ENCODE measurements around the gene NIP7. TPM values are rescaled to one million over a fixed set of nuclear protein-coding genes. Genes with fewer than 3 reads are reported as not detected.
"Not testable (repeated sequence)": the region's sequence is repeated elsewhere in the genome, so short reads cannot be mapped to it uniquely, and the experiment has no call there.

NIP7 gene
- total and polyA plus RNA-seq, 2 donors, result 23.1 to 23.5 TPM

DNA sequence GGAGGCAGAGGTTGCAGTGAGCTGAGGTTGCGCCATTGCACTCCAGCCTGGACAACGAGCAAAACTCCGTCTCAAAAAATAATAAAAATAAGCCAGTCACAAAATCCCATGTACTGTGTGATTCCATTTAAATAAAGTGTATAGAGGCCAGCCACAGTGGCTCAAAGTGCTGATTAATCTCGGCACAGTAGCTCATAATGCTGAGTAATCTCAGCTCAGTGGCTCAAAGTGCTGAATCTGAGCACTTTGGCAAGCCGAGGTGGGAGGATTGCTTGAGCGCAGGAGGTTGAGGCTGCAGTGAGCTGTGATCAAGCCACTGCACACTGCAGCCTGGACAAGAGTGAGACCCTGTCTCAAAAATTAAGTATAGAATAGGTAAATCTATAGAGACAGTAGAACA, 7.1 kb downstream of the NIP7 start:
- no peak overlapping the region for H3K4me3 ChIP-seq (ENCODE audit: low read length in 2 of 2)
- 90% methylated on average over 6 of the region's 6 CpGs for WGBS
- H3K27me3 ChIP-seq (ENCODE audit: control insufficient read depth in 2 of 2, insufficient read depth in 1 of 2, low read length in 1 of 2), result no peaks in the 10 kb centered on the region
- no peaks in the 10 kb centered on the region for H3K9me3 ChIP-seq (ENCODE audit: control insufficient read depth in 2 of 2, insufficient read depth in 1 of 2, low read length in 1 of 2)
- no peak overlapping the region for H3K27ac ChIP-seq (ENCODE audit: low read depth in 1 of 2, low read length in 1 of 2)
- DNase-seq (ENCODE audit: low read depth in 6 of 9, low spot score in 9 of 9), result no peak
- H3K36me3 ChIP-seq (ENCODE audit: control insufficient read depth in 2 of 2, insufficient read depth in 2 of 2, low read length in 1 of 2), result peaks cover 18 to 29% of the 10 kb centered on the region in 2 donors
- no peaks in the 10 kb centered on the region for H3K4me1 ChIP-seq (ENCODE audit: control insufficient read depth in 2 of 2, insufficient read depth in 2 of 2, low read length in 2 of 2)

GRCh38 chr16:69348222-69348621, 8.7 kb downstream of the NIP7 start:
- H3K9me3 ChIP-seq (ENCODE audit: control insufficient read depth in 2 of 2, insufficient read depth in 1 of 2, low read length in 1 of 2), result no peaks in the 10 kb centered on the region
- WGBS, result over 99% methylated on average over 6 of the region's 6 CpGs
- no peaks in the 10 kb centered on the region for H3K4me1 ChIP-seq (ENCODE audit: control insufficient read depth in 2 of 2, insufficient read depth in 2 of 2, low read length in 2 of 2)
- no peak overlapping the region for H3K4me3 ChIP-seq (ENCODE audit: low read length in 2 of 2)
- H3K36me3 ChIP-seq (ENCODE audit: control insufficient read depth in 2 of 2, insufficient read depth in 2 of 2, low read length in 1 of 2), result peaks cover 22 to 29% of the 10 kb centered on the region in 2 donors
- H3K27me3 ChIP-seq (ENCODE audit: control insufficient read depth in 2 of 2, insufficient read depth in 1 of 2, low read length in 1 of 2), result no peaks in the 10 kb centered on the region
- H3K27ac ChIP-seq (ENCODE audit: low read depth in 1 of 2, low read length in 1 of 2), result no peak overlapping the region
- DNase-seq (ENCODE audit: low read depth in 6 of 9, low spot score in 9 of 9), result no peak

- H3K36me3 ChIP-seq (ENCODE audit: control insufficient read depth in 2 of 2, insufficient read depth in 2 of 2, low read length in 1 of 2), result peaks cover 18 to 25% of the 10 kb centered on the region in 2 donors
- WGBS, result 99% methylated on average over 10 of the region's 10 CpGs
- no peaks in the 10 kb centered on the region for H3K27me3 ChIP-seq (ENCODE audit: control insufficient read depth in 2 of 2, insufficient read depth in 1 of 2, low read length in 1 of 2)
Measured at GRCh38 chr16:69349536-69349935, 10.0 kb downstream of the NIP7 start.

GRCh38 chr16:69350536-69351133, 11.1 kb downstream of the NIP7 start:
- H3K27ac ChIP-seq (ENCODE audit: low read depth in 1 of 2, low read length in 1 of 2), result no peak overlapping the region
- DNase-seq (ENCODE audit: low read depth in 6 of 9, low spot score in 9 of 9), result no peak
- 98% methylated on average over 6 of the region's 6 CpGs for WGBS
- peaks cover 24 to 31% of the 10 kb centered on the region in 2 donors for H3K36me3 ChIP-seq (ENCODE audit: control insufficient read depth in 2 of 2, insufficient read depth in 2 of 2, low read length in 1 of 2)
- H3K4me1 ChIP-seq (ENCODE audit: control insufficient read depth in 2 of 2, insufficient read depth in 2 of 2, low read length in 2 of 2), result no peaks in the 10 kb centered on the region
- H3K27me3 ChIP-seq (ENCODE audit: control insufficient read depth in 2 of 2, insufficient read depth in 1 of 2, low read length in 1 of 2), result no peaks in the 10 kb centered on the region
- no peaks in the 10 kb centered on the region for H3K9me3 ChIP-seq (ENCODE audit: control insufficient read depth in 2 of 2, insufficient read depth in 1 of 2, low read length in 1 of 2)
- no peak overlapping the region for H3K4me3 ChIP-seq (ENCODE audit: low read length in 2 of 2)

More at GRCh38 chr16:69349536-69349935, 10.0 kb downstream of the NIP7 start:
- Histone ChIP-seq H3K4me3 (ENCODE audit: low read length in 2 of 2) (no peak overlapping the region), H3K4me1 (ENCODE audit: control insufficient read depth in 2 of 2, insufficient read depth in 2 of 2, low read length in 2 of 2) (no peaks in the 10 kb centered on the region), H3K27ac (ENCODE audit: low read depth in 1 of 2, low read length in 1 of 2) (no peak overlapping the region), H3K9me3 (ENCODE audit: control insufficient read depth in 2 of 2, insufficient read depth in 1 of 2, low read length in 1 of 2) (no peaks in the 10 kb centered on the region)
- no peak for DNase-seq (ENCODE audit: low read depth in 6 of 9, low spot score in 9 of 9)

DNA sequence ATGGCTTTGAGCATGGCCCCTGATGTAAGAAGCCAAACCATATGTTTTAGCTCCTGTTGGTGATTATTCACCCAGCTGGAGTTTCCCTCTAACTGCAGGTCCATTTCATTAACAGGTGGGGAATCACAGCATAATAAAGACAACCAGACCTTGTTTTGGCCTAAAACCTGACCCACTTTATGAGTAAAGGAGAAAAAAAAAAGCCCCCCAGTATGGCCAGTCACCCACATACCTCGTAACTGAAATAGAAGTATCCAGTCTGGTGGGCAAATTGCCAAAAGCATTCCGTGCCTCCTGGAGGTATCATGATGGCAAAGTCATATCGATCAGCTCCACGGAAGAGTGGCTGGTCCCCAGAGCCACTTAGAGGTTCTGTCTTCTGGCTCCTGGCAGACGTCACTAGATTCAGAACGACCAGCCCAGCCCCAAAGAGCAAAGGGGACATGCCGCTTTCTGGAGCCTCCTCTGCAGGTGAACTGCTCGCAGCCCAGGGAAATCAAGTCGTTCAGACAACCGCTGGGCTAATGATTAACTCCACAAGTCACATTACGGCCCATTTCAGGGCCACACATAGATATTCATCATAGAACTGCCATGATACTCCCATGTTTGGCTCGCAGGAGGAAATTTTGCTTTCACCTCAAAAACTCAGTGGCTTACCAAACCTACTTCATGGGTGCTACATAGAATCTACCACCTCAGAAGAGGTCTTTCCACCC, 11.9 kb downstream of the NIP7 start, which contains the start of gene TMED6:
TSS of gene TMED6 (minus strand) at position 478 of the 719 bp plus-strand sequence. CDS start at position 445, 33 bp downstream.
- no peak within 1 kb of the TSS for H3K27ac ChIP-seq (ENCODE audit: low read depth in 1 of 2, low read length in 1 of 2)
- peaks cover 33 to 34% of the 10 kb centered on the region in 2 donors for H3K36me3 ChIP-seq (ENCODE audit: control insufficient read depth in 2 of 2, insufficient read depth in 2 of 2, low read length in 1 of 2)
- H3K27me3 ChIP-seq (ENCODE audit: control insufficient read depth in 2 of 2, insufficient read depth in 1 of 2, low read length in 1 of 2), result no peaks in the 10 kb centered on the region
- no peaks in the 10 kb centered on the region for H3K9me3 ChIP-seq (ENCODE audit: control insufficient read depth in 2 of 2, insufficient read depth in 1 of 2, low read length in 1 of 2)
- DNase-seq (ENCODE audit: low read depth in 6 of 9, low spot score in 9 of 9), result no peak
- WGBS, result 98% methylated on average over 12 of the region's 12 CpGs
- H3K4me3 ChIP-seq (ENCODE audit: low read length in 2 of 2), result no peak within 1 kb of the TSS
- no peaks in the 10 kb centered on the region for H3K4me1 ChIP-seq (ENCODE audit: control insufficient read depth in 2 of 2, insufficient read depth in 2 of 2, low read length in 2 of 2)

GRCh38 chr16:69360070-69360469, 20.5 kb downstream of the NIP7 start:
- H3K4me3 ChIP-seq (ENCODE audit: low read length in 2 of 2); DNase-seq (ENCODE audit: low read depth in 6 of 9, low spot score in 9 of 9); H3K27ac ChIP-seq (ENCODE audit: low read depth in 1 of 2, low read length in 1 of 2); H3K4me1 ChIP-seq (ENCODE audit: control insufficient read depth in 2 of 2, insufficient read depth in 2 of 2, low read length in 2 of 2); H3K27me3 ChIP-seq (ENCODE audit: control insufficient read depth in 2 of 2, insufficient read depth in 1 of 2, low read length in 1 of 2); H3K9me3 ChIP-seq (ENCODE audit: control insufficient read depth in 2 of 2, insufficient read depth in 1 of 2, low read length in 1 of 2): not testable (repeated sequence)
- WGBS, result over 99% methylated on average over 9 of the region's 9 CpGs
- peaks cover 35 to 53% of the 10 kb centered on the region in 2 donors for H3K36me3 ChIP-seq (ENCODE audit: control insufficient read depth in 2 of 2, insufficient read depth in 2 of 2, low read length in 1 of 2)

- peaks cover 51 to 66% of the 10 kb centered on the region in 2 donors for H3K36me3 ChIP-seq (ENCODE audit: control insufficient read depth in 2 of 2, insufficient read depth in 2 of 2, low read length in 1 of 2)
- DNase-seq (ENCODE audit: low read depth in 6 of 9, low spot score in 9 of 9), result no peak
- 96% methylated on average over 5 of the region's 5 CpGs for WGBS
- H3K4me1 ChIP-seq (ENCODE audit: control insufficient read depth in 2 of 2, insufficient read depth in 2 of 2, low read length in 2 of 2), result no peaks in the 10 kb centered on the region
- H3K4me3 ChIP-seq (ENCODE audit: low read length in 2 of 2), result no peak overlapping the region
- no peaks in the 10 kb centered on the region for H3K9me3 ChIP-seq (ENCODE audit: control insufficient read depth in 2 of 2, insufficient read depth in 1 of 2, low read length in 1 of 2)
- no peak overlapping the region for H3K27ac ChIP-seq (ENCODE audit: low read depth in 1 of 2, low read length in 1 of 2)
- H3K27me3 ChIP-seq (ENCODE audit: control insufficient read depth in 2 of 2, insufficient read depth in 1 of 2, low read length in 1 of 2), result no peaks in the 10 kb centered on the region
Measured at GRCh38 chr16:69363281-69363717, 23.7 kb downstream of the NIP7 start.

DNA sequence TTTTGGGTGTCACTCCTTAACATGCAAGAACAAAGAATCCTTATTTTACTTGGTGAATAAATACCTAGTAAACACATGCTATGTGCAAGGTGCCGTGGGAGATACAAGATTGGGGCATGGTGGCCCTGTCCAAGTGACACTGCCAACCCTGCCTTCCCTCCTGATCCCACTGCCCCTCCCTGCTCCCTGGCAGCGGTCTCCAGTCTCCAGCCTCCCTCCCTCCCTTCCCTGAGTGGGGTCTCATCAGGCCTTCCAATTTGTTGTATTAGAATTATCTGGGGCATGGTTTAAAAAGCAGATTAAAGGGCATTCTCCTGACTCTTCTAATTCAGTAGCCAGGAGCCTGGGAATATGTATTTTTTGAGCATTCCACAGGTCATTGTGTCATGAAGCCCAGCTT, 24.5 kb downstream of the NIP7 start:
- 97% methylated on average over 2 of the region's 2 CpGs for WGBS
- Histone ChIP-seq H3K9me3 (ENCODE audit: control insufficient read depth in 2 of 2, insufficient read depth in 1 of 2, low read length in 1 of 2) (no peaks in the 10 kb centered on the region), H3K36me3 (ENCODE audit: control insufficient read depth in 2 of 2, insufficient read depth in 2 of 2, low read length in 1 of 2) (peaks cover 58 to 66% of the 10 kb centered on the region in 2 donors), H3K4me1 (ENCODE audit: control insufficient read depth in 2 of 2, insufficient read depth in 2 of 2, low read length in 2 of 2) (no peaks in the 10 kb centered on the region), H3K4me3 (ENCODE audit: low read length in 2 of 2) (no peak overlapping the region), H3K27ac (ENCODE audit: low read depth in 1 of 2, low read length in 1 of 2) (no peak overlapping the region), H3K27me3 (ENCODE audit: control insufficient read depth in 2 of 2, insufficient read depth in 1 of 2, low read length in 1 of 2) (no peaks in the 10 kb centered on the region)
- DNase-seq (ENCODE audit: low read depth in 6 of 9, low spot score in 9 of 9), result no peak

DNA sequence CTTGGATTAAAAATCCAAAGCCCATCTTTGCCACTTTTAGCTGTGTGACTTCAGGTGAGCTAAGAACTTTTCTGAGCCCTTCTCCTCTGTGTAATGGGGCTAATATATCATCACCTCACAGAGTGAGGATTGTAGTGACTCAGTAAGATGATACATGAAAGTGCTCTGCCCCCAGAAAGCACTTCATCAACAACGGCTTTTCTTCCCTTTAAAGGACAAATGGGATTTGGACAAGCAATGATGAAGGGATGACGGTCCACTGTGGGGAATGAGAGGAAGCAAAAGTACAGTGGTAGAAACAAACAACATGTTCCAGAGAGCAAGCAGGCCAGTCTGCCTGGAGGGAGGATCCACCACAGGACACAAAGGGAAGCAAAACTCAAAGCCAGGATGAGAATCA, 26.3 kb downstream of the NIP7 start:
- DNase-seq (ENCODE audit: low read depth in 6 of 9, low spot score in 9 of 9), result no peak
- peaks cover 67 to 74% of the 10 kb centered on the region in 2 donors for H3K36me3 ChIP-seq (ENCODE audit: control insufficient read depth in 2 of 2, insufficient read depth in 2 of 2, low read length in 1 of 2)
- no peaks in the 10 kb centered on the region for H3K27me3 ChIP-seq (ENCODE audit: control insufficient read depth in 2 of 2, insufficient read depth in 1 of 2, low read length in 1 of 2)
- H3K27ac ChIP-seq (ENCODE audit: low read depth in 1 of 2, low read length in 1 of 2), result no peak overlapping the region
- no peaks in the 10 kb centered on the region for H3K9me3 ChIP-seq (ENCODE audit: control insufficient read depth in 2 of 2, insufficient read depth in 1 of 2, low read length in 1 of 2)
- no peak overlapping the region for H3K4me3 ChIP-seq (ENCODE audit: low read length in 2 of 2)
- over 99% methylated on average over 2 of the region's 2 CpGs for WGBS
- H3K4me1 ChIP-seq (ENCODE audit: control insufficient read depth in 2 of 2, insufficient read depth in 2 of 2, low read length in 2 of 2), result no peaks in the 10 kb centered on the region

Data from thymus (tissue), 11 donors.